NB4 (cell line): ENCODE data around the gene TBCE.

Experiments used
- DNase-seq: peaks from one replicate; pipeline ENCODE4 v3.0.0; 2010; ENCODE audit warnings: low read depth
- H3K4me3 ChIP-seq: one replicate; pipeline ENCODE4 v1.5.1; 2011; ENCODE audit warnings: mild to moderate bottlenecking, low read depth, low read length, moderate library complexity
- MYC ChIP-seq: IDR thresholded peaks from 2 replicates; pipeline ENCODE4 v1.6.1; 2011; ENCODE audit warnings: low read depth, low read length
- POLR2A ChIP-seq: IDR thresholded peaks from 2 replicates; pipeline ENCODE4 v1.6.1; 2011; ENCODE audit warnings: mild to moderate bottlenecking; ENCODE audit not compliant: insufficient read length; ENCODE audit errors: extremely low read depth
- TF ChIP-seq, protein P1 (sequence below): IDR thresholded peaks from 2 replicates; pipeline ENCODE4 v1.6.1; 2011; ENCODE audit warnings: low read depth, low read length
- TF ChIP-seq, protein P2 (sequence below): IDR thresholded peaks from one replicate; pipeline ENCODE4 v1.5.1; 2012; ENCODE audit warnings: low read depth, low read length

Gene TBCE

DNA sequence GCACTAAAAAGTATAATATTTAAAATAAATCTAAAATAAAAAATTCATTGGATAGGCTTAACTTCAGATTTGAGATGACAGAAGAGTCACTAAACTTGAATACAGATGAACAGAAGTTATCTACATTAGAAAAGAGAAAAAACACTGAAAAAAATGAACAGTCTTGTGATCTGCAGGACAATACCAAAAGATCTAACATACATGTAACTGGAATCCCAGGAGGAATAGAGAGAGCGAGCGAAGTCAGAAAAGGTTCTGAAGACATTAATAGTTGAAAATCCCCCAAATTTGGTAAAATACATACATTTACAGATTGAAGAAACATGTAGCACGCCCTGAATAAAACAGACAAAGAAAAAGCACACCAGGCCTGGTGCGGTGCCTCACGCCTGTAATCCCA, 115.9 kb downstream of the TBCE start:
- no peak for TF ChIP-seq MYC
- TF ChIP-seq, protein P1, sequence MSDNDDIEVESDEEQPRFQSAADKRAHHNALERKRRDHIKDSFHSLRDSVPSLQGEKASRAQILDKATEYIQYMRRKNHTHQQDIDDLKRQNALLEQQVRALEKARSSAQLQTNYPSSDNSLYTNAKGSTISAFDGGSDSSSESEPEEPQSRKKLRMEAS, result no peak
- TF ChIP-seq, protein P2, sequence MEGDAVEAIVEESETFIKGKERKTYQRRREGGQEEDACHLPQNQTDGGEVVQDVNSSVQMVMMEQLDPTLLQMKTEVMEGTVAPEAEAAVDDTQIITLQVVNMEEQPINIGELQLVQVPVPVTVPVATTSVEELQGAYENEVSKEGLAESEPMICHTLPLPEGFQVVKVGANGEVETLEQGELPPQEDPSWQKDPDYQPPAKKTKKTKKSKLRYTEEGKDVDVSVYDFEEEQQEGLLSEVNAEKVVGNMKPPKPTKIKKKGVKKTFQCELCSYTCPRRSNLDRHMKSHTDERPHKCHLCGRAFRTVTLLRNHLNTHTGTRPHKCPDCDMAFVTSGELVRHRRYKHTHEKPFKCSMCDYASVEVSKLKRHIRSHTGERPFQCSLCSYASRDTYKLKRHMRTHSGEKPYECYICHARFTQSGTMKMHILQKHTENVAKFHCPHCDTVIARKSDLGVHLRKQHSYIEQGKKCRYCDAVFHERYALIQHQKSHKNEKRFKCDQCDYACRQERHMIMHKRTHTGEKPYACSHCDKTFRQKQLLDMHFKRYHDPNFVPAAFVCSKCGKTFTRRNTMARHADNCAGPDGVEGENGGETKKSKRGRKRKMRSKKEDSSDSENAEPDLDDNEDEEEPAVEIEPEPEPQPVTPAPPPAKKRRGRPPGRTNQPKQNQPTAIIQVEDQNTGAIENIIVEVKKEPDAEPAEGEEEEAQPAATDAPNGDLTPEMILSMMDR, result no peak
- no peak for TF ChIP-seq POLR2A
- no peak for DNase-seq
- no peak overlapping the region for H3K4me3 ChIP-seq

DNA sequence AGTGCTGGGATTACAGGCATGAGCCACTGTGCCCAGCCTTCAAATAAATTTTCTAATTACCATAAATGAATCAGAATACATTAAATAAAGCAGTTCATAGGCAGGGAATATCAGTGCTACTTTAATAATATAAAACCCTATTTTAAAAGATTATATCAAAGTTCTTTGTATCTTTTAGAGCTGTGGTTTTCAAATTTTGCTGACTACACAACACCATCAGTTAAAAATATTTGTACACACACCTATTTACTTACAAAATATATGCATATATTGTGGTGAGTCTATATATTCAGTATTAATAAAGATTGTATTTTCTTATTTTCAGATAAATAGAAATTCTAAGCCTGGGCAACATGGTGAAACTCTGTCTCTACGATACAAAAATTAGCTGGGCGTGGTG, 118.3 kb downstream of the TBCE start:
- TF ChIP-seq, protein P1, result no peak
- no peak for TF ChIP-seq MYC
- TF ChIP-seq, protein P2, result no peak
- TF ChIP-seq POLR2A, result no peak
- no peak overlapping the region for H3K4me3 ChIP-seq
- no peak for DNase-seq

GRCh38 chr1:235486321-235486720, 119.1 kb downstream of the TBCE start:
- H3K4me3 ChIP-seq, result no peak overlapping the region
- DNase-seq, result no peak
- TF ChIP-seq MYC (no peak), POLR2A (no peak)
- TF ChIP-seq, protein P1, result no peak
- TF ChIP-seq, protein P2, result no peak

DNA sequence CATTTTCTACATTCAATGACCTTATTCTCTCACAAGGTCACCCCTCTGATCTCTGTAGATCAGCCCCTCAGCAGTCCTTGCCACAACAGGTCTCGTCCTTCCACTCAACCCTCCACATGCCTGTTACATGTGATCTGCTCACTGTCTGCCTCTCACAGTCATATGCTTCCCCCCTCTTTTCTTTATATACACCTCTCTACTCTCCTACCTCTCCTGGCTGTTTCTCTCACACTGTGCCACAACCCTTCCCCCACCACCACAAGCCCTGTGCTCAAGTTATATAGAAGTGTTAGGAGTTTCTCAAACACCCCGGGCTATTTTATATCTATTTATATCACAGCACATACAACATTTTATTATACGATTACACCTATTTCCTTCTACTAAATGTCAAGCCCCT, 124.4 kb downstream of the TBCE start:
- DNase-seq, result no peak
- no peak overlapping the region for H3K4me3 ChIP-seq
- TF ChIP-seq, protein P1, result no peak
- TF ChIP-seq POLR2A, result no peak
- TF ChIP-seq MYC, result no peak
- TF ChIP-seq, protein P2, result no peak

DNA sequence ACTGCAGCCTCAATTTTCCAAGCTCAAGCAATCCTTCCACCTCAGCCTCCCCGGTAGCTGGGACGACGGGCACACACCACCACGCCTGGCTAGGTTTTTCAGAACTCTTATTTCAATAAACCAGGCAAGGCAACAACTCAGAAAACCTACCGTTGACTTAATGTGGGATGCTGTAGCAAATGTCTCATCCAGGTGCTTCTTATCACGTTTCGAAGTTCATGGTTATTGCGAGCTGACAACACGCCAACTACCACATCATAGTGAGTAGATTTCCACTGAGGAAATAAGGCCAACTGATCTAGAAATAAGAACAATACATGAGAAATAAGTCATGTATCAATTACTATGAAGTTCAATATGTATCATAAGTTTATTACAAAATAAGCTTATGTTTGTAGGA, 127.3 kb downstream of the TBCE start:
- no peak for TF ChIP-seq MYC
- no peak for TF ChIP-seq POLR2A
- TF ChIP-seq, protein P2, result no peak
- TF ChIP-seq, protein P1, result no peak
- DNase-seq, result no peak
- no peak overlapping the region for H3K4me3 ChIP-seq

- TF ChIP-seq POLR2A, result no peak
- TF ChIP-seq, protein P1, result no peak
- H3K4me3 ChIP-seq, result no peak overlapping the region
- no peak for DNase-seq
These were observed 127.8 kb downstream of the TBCE start for GRCh38 chr1:235495030-235495429.
